ENCODE data around the gene TBPL2.
"Not testable (repeated sequence)": the region's sequence is repeated elsewhere in the genome, so short reads cannot be mapped to it uniquely, and the experiment has no call there.

TBPL2 gene

DNA sequence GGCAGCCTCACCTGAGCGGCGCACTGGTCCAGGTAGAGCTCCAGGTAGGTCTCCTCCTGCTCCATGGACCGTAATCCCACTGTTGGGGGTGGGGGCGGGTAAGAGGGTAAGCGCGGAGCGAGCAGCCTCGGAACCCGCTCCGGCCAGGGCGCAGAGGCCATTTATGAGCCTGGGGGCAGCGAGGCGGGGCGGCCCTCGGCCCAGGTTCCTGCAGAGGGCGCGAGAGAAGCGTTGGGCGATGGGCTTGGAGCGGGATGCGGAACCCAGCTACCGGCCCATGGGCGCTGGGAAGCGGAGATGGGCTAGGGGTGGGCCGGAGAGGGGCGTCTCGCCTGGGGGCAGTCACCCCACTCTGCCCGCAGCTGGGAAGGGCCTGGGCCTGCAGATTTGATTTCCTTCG is at the start of gene TBPL2:
TSS of gene TBPL2 (minus strand) at position 232 of the 400 bp plus-strand sequence. CDS start at position 65, 167 bp downstream.
- DNase-seq = no peak

DNA sequence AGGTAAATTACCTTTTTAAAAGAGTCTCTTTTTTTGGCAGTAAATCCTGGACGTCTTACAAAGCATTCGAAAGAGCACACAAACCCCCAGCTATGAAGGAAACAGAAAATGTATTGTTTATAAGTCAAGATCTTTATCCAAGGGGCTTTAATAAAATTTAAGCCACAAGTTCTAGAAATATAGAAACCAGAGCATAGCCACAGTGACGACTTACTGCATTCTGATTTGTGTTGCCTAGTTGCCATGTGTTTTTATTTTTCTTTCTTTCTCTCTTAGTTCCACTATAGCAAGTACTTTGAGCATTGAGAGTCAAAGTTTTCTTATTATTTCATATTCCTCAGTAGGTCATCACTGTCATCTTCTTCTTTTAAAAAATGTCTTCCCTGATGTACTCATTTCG is 47.8 kb upstream of the TBPL2 start:
- DNase-seq = no peak

DNA sequence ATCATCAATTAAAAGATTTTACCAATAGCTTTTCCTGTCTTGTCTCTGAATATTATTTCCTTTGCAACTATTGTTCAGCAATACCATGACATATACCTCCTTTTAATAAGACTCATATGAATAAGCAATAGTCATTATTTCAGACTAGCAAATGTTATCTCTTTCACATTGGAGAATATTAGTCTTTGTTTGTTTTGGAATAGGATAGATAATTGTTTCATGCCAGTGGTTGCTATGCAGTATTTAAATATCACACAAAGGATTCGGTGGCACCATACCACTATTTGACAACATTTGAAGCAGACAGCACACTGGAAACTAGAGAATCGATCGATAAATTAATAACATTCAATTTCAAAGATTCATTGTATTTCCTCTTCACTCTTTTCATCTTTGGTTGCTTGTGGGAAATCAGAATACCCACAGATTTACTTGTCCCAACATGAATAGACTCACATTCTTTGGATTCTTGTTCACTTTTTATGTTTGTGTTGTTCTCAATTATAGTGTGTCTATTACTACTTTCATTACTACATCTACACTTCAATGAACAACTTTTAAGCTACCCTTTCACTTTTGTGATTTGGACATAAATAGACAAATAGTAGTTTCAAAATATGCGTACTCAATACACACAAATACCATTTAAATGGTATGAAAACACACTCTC is 42.7 kb upstream of the TBPL2 start:
- no peak for DNase-seq

DNA sequence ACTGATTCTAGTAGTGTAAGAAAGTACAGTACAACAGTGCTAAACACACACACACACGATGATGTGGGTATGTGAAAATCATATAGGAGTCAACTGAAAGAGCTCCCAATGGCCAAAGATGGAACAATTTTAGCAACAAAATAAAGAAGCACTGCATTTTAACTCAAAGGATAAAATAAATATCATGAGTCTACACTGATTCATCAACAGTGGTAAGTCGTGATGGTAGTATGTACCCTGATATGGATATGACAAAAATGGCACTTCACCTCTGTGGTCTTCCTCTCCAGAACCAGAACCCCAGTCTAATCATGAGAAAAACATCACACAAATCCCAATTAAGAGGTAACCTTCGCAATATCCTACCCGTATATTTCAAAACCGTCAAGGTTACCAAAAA is 41.4 kb upstream of the TBPL2 start:
- no peak for DNase-seq

DNA sequence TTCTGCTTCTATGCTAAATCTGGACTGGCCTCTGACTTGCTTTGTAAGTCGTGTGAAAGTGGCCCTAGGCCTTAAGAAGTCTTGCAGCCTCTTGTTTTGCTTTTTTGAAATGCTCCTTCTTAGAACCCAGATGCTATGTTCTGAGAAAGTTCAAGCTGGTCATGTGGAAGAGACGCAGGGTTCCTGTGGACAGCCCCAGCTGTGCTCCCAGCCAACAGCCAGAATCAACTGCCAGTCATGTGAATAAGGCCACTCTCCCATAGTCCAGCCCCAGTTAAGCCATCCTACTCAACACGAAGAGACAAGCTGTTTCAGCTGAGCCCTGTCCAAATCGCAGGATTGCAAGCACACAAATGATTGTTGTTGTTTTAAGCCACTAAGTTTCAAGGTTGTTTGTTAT is 37.3 kb upstream of the TBPL2 start:
- DNase-seq = no peak

DNA sequence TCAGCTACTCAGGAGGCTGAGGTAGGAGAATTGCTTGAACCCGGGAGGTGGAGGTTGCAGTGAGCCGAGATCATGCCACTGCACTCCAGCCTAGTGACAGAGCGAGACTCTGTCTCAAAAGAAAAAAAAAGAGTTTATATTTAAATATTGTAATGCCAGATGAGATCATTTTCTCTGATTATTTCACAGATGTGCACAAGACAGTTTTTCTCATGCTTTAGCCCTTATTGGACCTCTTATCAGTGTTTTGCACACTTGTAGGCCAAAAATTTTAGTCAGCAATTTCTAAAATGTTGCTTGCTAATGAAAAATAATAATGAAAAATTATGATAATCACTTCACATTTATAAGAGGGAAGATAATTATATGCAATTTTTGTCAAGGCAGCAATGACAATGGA is 36.0 kb upstream of the TBPL2 start:
- not testable (repeated sequence) for DNase-seq

DNA sequence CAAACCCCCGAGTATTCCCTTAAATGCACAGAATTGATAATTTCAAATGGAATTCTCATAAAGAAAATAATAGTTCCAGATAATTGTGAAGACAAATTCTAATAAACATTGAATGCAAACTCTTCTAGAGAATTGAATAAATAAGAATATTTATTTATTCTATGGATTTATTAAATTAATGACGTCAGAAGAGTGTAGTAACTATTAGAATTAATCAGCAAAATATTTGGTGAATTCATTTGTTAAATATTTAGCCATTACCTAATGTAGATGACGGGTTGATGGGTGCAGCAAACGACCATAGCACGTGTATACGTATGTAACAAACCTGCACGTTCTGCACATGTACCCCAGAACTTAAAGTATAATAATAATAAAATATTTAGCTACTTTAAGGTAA is 33.4 kb upstream of the TBPL2 start:
- no peak for DNase-seq

DNA sequence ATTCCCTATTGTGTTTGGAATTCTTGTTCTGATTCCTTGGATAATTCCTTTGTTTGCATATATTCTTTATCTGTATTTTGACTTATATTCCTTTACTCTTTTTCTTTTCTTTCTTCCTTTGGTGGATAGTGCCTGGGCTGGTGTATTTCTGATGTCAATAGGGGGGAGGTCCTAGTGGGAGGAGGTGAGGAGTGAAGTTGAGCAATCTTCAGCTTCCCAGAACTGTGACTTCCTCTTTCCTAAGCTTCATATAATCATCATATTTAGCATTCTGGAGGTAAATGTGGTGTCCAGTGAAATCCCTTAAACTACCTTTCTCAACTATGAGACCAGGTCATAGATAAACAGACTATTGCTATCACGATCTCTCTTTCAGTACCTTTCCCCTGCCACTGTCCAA is 29.6 kb upstream of the TBPL2 start:
- no peak for DNase-seq

DNA sequence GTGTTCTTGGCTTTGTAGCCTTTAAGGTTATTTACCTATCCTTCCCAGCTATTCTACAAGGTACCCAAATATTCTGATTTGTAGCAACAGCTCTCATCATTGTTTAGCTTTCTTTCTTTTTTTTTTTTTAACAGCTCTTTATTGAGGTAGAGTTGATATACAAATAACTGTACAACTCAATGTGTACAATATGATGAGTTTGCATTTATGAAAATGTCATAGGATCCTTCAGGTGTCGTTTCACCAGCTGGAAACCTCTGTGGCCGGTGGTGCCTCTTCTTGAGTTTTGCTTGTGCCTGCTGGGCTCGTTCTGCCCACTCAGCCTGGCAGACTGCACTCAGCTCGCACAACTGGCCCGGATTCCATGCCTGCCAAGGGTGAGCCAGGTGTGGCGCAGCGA is 26.9 kb upstream of the TBPL2 start:
- DNase-seq = no peak

DNA sequence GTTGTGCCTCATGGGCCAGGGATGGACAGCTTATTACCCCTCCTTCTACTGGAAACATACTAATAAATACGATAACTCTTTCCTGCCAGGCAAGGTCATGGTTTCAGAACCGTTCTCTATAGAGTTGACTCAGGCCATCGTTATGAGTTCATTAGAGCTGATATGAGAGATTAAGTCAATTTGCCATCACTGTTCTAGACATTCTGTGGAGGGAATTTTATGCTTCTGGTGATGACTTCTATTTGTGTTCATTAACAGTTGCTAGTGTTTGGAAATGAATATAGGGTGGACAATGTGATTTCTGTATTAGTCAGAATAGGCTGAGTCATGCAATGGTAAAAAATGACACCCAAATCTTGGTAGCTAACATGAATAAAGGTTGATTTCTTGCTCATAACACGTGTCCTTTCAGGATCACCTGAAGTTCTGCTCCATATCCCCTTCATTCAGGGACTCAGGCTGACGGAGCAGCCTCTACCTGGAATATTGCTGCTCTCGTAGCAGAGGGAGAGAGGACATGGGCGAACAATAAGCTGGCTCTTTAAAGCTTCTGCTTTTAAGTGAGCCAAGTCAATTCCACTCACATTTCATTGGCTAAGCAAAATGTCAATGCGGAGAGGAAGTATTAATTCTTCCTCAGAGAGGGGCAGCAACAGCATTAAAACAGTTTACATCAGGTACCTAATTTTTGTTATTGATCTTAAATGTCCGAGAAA is 18.5 kb upstream of the TBPL2 start:
- DNase-seq = peak; percentile 59

DNA sequence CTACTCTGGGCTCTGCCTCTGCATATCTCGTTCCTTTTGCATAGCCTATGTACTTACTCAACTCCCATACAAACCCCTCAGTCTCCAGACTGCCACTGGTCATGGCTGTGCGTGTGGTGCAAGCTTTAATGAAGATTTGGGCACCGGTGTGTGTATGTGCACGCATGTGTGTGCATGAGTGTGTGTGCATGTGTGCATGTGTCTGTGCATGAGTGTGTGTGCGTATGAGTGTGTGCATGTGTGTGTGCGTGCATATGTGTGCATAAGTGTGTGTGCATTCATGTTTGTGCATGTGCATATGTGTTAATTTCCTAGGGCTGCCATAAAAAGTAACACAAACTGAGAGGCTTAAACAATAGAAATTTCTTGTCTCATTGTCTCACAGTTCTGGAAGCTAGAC is 17.1 kb upstream of the TBPL2 start:
- no peak for DNase-seq

DNA sequence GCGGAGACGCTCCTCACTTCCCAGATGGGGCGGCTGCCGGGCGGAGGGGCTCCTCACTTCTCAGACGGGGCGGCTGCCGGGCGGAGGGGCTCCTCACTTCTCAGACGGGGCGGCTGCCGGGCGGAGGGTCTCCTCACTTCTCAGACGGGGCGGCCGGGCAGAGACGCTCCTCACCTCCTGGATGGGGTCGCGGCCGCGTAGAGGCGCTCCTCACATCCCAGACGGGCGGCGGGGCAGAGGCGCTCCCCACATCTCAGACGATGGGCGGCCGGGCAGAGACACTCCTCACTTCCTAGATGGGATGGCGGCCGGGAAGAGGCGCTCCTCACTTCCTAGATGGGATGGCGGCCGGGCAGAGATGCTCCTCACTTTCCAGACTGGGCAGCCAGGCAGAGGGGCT is 16.0 kb upstream of the TBPL2 start:
- DNase-seq = not testable (repeated sequence)

DNA sequence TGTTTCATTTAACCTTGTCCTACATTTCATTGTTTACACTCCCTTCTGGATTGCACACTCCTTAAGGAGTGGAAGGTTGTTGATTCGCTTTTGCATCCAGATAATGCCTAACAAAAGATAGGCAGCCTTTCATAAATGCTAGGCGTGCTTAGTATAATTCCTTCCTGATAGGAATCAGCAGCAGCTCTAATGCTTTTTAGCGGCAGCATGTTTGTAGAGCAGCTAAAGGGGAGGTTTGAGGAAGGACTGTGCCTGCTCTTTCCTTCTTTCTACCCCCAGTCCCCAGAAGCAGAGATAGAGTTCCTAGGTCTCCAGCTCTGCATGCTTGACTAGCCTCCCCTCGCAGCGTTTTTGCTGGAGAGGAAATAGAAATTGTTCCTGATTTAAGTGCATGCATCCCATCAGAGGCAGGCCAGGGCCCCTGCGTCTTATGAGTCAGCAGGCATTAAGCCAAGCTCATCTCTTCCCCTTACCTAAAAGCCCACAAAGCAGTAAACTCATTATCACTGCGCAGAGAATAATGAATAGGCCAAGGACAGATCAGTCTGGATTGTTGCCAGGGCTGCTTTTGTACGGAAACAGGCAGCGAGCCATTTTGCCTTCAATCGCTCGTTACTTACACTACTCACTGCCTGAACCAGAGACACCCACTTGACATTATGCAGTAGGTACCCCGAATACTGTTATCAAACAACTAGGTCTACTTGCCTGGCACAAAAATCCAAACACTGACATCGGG is 14.0 kb upstream of the TBPL2 start:
- DNase-seq = peak; percentile 45

DNA sequence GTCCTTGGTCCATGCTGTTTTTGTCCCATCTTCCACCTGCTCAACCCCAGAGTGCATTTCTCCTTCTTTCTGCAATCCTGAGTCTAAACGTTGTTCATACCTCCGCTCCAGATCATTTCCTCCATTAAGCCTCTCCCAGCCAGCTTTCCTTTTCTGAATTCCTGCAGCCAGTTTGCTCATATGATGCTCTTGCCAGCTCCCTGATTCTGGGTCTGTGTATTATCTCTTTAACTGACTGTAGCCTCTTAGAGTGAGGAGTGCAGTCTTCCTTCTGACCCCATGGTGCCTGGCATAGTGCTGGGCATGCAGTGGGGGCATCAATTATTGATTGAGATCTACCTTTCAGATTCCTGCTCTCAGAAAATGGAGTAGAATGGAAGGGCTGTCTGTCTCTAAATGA is 11.5 kb upstream of the TBPL2 start:
- DNase-seq = no peak

DNA sequence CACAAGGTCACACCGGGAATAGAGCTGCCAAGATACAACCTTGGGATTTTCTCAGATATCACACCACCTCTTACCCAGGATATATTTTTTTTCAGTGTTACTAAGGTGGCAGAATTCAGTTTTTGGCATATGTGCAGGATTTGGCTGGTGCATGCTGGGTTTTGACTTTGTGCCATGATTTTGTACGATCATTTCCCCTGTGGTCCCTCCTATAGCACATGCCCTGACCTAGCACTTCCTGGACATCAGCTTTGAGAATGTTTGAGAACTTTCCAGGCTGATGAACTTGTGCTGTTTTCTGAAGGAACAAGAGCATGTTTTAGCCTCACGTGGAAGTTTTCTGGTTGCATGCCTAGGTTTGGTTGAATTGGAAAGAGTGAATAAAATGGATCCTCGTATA is 11.0 kb upstream of the TBPL2 start:
- no peak for DNase-seq

DNA sequence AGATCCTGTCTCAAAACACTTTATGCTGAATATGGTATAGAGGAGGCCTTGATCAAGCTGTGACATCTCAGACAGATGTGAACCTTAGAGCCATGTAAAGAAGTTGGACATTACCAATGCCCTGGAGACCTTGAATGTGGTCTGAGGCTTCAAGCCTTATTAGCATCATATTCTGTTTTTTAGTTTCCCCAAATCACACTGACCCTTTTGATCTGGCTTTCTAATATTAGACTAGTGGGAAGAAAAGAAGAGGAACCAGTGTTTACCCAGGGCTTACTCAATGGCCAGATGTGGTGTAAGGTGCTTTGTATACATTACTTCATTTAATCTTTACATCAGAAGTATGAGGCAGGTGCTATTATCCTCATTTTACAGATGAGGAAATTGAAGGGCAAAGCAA is 10.6 kb upstream of the TBPL2 start:
- DNase-seq = no peak

DNA sequence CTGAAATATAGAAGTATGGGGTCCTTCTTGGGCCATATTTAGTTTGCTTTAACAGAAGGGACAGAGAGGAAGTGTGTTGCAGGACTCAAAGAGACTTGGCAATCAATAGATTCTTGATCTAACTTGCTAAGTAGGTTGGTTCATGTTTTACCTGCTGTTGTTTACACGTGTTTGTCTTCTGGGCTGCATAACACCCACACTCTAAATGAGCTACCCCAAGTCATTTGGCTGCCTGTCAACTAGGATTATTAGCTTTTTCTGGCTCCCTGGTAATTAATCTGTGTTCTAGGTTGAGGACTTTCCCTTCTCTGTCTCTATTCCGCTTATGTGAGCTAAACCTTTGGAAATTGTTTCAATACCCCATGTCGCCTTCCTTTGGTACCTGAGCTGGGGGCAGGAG is 10.1 kb upstream of the TBPL2 start:
- DNase-seq = no peak

DNA sequence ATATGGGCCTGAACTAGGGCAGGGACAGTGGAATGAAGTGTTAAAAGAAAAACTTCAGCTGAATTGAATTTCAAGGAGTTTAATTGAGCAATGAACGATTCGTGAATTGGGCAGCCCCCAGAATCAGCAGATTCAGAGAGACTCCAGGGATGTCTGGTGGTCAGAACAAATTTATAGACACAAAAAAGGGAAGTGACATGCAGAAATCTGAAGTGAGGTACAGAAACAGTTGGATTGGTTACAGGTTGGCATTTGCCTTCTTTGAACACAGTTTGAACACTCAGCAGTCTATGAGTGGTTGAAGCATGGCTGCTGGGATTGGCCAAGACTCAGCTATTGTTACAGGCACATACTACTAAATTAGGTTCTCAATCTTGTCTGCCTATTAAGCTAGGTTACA is 9.7 kb upstream of the TBPL2 start:
- DNase-seq = no peak

DNA sequence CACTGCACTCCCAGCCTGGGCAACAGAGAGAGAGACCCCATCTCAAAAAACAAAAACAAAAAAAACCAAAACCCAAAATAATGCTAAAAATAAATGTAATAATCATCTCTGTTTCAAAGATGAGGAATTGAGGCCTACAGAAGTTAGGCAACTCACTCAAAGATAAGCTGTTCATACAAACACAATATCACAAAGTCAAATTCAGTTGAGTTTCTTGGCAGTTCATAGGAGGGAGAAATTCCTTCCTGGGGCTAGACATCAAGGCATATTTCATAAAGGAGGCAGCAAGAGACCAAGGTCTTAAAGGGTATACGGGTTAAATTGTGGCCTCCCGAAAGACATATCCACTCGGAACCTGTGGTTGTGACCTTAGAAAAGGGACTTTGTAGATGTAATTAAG is 8.7 kb upstream of the TBPL2 start:
- no peak for DNase-seq

DNA sequence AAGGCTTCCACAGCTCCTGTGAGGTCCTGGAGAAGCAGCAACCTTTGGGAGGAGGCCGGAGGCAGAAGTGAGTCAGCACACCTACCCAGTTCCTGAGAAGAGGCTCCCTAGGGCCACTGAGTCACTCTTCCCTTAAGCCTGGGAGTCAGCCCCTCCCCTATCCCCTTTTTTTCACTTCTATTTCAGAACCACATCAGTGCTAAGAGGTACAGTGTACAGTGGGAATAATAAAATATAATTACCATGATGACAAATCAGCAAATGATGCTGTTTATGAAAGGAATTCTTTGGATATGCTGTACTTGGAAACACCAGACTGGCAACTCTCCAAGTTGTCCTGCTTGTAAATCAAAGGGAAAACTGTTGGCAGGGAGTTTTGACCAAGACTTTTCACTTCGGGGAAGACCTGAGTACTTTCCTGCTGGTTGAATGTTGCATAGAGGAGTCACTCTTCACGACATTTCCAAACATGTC is 7.8 kb upstream of the TBPL2 start:
- peak; percentile 87 for DNase-seq

DNA sequence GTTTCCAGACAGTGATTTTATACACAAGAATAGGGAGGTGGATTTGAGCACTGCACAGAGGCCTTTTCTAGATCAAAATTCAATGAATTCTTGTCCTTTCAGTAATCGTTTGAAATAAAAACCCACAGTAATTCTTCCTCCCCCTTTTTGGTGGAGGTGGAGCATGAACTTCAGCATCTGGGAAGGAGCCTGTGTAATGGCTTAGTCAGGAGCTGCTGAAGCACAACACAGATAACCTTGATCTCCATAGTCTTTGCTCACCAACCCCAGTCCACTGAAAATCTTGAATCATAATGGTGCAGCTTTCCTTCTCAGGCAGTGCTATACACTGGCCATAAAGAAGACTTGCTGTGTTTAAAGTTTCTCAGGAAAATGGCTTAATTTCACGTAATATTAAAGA is 6.4 kb upstream of the TBPL2 start:
- DNase-seq = peak; percentile 81

DNA sequence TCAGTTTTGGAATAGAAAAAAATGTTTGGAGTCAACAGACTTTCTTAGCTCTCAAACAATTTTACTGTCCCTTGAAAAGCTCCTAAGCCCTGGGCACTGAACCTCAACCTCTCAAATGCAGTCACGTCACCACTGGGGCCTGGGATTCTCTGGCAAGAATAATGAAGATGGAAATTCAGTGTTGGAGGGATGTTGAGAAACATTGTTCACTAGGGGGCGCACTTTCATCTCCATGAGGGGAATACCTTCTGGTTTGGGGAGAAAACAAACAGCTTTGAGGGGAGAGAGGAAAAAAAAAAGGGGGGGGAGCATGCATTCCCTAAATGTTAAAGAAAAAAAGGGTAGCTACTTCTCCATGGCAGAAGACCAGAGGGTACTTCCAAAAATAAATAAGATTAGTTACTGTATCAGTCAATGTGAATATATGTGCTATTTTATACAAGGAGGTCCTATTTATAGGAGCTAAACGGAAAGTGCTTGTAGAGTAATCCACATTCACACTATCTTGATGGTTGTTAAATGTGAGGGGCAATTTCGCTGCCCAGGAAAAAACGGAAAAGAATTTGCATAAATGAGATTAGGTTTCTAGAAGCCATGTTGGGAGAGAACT is 5.8 kb upstream of the TBPL2 start:
- DNase-seq = peak; percentile 75

DNA sequence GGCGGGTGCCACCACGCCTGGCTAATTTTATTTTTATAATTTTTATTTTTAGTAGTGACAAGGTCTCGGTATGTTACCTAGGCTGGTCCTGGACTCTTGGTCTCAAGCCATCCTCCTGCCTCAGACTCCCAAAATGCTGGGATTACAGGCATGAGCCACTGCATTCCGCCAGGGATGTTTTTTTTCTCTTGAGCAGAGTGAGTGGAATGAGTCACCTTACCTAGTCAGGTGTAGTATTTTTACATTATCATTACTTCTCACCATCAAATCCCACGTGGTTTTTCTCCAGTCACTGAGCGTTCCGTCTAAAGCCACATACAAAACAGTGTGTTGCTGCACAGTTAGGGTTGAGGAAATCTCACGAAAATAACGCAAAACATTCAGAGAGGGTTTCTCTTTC is 870 bp upstream of the TBPL2 start:
- DNase-seq = no peak

Measured in HCEC 1CT (cell line).